A549 treated with AZD2906 at 1 μM for 4 hours (cell line): Measurements from ENCODE around the gene HUS1. TPM values are rescaled to one million over a fixed set of nuclear protein-coding genes. Genes with fewer than 3 reads are reported as not detected.

Experiments used
- total RNA-seq: library from RNA; stranded (reverse); fragments of 200-300 nt; extraction: Qiagen RNA extraction; gene quantifications from 5 replicates; pipeline ENCODE4 v1.2.3, GENCODE V29; 2022

The HUS1 gene
- 16.5 to 19.8 TPM (median 17.1 TPM) in 5 replicates for total RNA-seq

GRCh38 chr7:47979145-47979831, at the start of gene HUS1:
Gene HUS1, minus strand, starts transcription at chr7:47979615. Its CDS starts 96 bp downstream, at chr7:47979519.

GRCh38 chr7:48028938-48029337, 49.5 kb upstream of the HUS1 start, which contains the start of gene SUN3:
Gene SUN3, minus strand, starts transcription at chr7:48029107. Its CDS starts 169 bp downstream, at chr7:48028938.

DNA sequence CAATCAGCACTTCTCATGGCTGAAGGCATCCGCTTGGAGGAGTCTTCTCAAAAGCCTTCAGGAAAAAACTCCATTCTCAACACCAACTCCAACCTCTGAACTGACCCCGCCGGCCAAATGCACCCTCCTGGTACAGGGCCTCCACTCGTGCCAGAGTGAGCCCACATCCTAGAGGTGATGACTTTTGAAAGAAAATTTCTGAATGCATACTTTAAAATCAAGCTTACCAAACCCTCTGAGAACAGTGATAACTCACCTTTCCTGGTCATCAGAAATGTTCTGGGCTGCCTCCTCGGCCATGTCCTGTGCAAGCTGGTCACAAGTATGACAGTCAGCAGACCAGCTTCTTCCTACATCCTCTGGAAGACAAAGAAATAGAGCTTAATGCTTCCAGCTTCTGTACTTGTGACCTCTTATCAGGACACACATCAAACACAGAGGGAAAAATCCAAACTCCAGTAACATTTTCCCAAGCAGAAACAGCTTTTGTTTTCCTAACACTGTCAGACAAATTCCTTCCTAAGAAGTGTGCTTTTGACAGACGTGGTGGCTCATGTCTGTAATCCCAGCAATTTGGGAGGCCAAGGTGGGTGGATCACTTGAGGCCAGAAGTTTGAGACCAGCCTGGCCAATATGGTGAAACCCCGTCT, 31.1 kb downstream of the HUS1 start, which contains the start of gene PKD1L1:
TSS of gene PKD1L1 (minus strand) at position 326 of the 650 bp plus-strand sequence. CDS start at position 300, 26 bp downstream.

Other genes starting within 250 kb of the HUS1 start
- gene PKD1L1, start 31.1 kb downstream of the HUS1 start, total RNA-seq, result 0.09 to 0.29 TPM (median 0.12 TPM) in 5 replicates
- gene SUN3, start 49.5 kb upstream of the HUS1 start, total RNA-seq, result not detected in 5 replicates
- gene C7orf57, start 55.9 kb upstream of the HUS1 start, total RNA-seq, result 0.29 to 0.35 TPM (median 0.33 TPM) in 5 replicates
- gene UPP1, start 109.7 kb upstream of the HUS1 start, total RNA-seq, result 58.5 to 94.7 TPM (median 79.3 TPM) in 5 replicates
- gene ABCA13, start 191.8 kb upstream of the HUS1 start, total RNA-seq, result 0.03 to 0.07 TPM (median 0.06 TPM) in 5 replicates